HG02938 (cell line): ENCODE data around the gene COL20A1.

ENCODE experiments used
- ATAC-seq: cut with Tn5 transposase; IDR thresholded peaks from one replicate; pipeline ENCODE4 v1.9.1; 2021; ENCODE audit warnings: mild to moderate bottlenecking, moderate library complexity; ENCODE audit not compliant: unreplicated experiment

COL20A1 gene

DNA sequence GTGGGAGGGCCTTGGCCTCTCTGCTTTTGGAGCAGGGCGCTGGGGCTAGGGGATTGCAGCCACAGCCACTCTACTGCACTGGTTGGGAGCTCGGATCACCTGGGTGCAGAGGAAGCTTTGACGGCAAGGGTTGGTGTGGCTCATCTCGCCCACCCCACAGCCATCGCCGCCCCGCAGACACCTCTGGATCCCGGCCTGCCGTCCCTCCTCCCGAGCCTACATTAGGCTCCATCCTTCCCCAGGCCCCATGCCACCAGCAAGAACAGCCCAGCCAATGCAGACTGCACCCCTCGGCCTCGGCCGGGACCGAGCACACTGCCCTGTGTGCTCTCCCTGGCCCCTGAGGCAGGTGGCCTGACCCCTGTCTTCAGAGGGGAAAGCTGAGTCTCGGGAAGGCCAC, 32.5 kb upstream of the COL20A1 start:
- no peak for ATAC-seq

GRCh38 chr20:63261060-63261794, 31.8 kb upstream of the COL20A1 start:
- no peak for ATAC-seq

DNA sequence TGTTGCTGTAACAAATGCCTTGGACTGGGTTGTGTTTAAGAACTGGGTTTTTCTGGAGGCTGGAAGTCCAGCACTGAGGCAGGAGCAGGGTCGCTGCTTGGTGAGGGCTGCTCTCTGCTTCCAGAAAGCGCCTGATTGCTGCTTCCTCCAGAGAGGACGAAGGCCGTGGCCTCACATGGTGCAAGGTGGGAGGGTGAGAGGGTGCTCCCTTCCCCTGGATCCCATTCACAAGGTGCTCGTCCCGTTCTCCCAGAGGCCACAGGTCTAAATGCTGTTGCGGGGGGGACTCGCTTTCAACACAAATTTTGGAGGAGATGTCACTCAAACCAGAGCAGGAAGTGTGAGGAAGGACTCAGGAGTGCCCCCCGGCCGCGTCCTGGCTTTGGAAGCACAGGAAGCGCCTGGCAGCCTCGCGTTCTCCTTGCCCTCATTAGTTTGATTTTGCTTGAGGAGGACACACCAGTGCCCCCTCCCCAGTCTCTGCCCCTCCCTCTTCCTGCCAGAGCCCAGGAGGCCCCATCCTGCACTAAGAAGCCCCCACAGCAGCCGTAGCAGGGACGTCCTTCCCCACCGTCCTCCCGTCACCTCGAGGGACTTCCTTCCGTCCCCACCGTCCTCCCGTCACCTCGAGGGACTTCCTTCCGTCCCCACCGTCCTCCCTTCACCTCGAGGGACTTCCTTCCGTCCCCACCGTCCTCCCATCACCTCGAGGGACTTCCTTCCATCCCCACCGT, 31.0 kb upstream of the COL20A1 start:
- no peak for ATAC-seq

- ATAC-seq = no peak
Measured at GRCh38 chr20:63262836-63263235, 30.1 kb upstream of the COL20A1 start.

- no peak for ATAC-seq
Measured at GRCh38 chr20:63264000-63264399, 29.0 kb upstream of the COL20A1 start.

DNA sequence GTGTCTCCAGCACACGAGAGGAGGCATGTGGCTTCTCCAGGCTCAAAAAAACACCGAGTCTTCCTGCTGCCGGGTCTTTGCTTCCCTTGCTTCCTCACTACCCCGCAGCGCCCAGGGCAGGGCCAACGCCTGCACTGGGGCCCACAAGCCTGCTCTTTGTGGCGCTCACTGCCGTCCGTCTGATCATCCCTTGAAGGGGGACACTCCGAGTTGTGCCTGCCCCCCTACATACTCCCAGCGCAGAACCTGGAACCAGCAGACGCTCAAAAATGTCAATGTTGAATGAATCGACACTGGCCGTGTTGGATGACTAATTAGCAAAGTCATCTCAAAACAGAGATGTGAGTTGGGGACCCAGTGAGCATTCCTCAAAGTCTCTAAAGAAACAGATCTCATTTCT, 28.5 kb upstream of the COL20A1 start:
- ATAC-seq = no peak

- ATAC-seq = no peak
Measured at GRCh38 chr20:63265891-63266515, 27.0 kb upstream of the COL20A1 start.

GRCh38 chr20:63267691-63268090, 25.3 kb upstream of the COL20A1 start:
- ATAC-seq = no peak

- no peak for ATAC-seq
Measured at GRCh38 chr20:63268256-63268655, 24.7 kb upstream of the COL20A1 start.

DNA sequence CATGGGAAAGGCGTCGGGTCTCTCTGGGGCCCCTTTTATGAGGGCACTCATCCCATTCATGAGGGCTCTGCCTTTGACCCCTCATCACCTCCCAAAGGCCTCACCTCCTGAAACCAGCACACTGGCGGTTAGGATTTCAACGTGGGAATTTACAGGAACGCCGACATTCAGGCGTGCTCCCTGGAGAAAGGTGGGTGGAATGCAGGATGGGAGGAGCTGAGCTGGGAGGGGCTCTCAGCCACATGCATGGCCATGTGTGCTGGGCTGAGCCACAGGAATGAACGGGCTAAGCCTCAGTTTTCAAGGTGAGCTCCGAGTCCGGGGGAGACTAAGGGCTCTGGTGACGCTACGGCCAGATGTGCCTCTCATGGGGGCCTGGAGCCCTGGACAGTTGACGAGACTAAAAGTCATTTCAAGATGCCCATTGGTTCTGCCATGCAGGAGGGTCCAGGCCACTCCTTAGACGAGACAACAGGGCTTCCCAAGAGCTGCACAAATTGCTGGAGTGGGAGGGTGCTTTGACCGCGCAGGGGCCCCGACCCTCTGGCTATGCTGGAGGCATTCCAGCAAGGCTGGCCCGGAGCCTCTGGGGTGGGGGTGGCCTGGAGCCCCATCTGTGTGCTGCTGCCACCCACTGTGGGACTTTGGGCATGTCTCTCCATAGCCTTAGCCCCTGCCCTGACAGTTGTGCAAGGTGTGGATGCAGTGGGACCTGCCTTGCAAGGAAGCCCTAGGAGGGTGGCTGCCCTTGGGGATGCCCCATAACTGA, 24.1 kb upstream of the COL20A1 start:
- ATAC-seq = no peak

DNA sequence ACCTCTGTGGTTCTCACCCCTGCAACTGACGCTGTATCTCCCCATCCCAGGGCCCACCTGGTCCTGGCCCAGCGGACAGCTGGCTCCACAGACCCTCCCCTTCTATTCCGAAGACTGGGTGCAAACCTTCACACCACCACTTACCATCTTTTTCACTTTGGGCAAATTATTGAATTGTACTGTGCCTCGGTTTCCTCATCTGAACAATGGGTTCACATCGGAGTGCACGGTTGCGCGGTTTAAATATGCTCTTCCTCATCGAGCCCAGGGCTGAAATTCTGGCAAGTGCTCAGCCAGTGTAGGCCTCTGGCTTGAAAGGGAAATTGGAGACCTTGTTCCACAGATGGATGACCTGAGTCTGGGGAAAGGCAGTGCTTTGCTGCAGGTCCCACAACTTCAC, 23.3 kb upstream of the COL20A1 start:
- no peak for ATAC-seq

DNA sequence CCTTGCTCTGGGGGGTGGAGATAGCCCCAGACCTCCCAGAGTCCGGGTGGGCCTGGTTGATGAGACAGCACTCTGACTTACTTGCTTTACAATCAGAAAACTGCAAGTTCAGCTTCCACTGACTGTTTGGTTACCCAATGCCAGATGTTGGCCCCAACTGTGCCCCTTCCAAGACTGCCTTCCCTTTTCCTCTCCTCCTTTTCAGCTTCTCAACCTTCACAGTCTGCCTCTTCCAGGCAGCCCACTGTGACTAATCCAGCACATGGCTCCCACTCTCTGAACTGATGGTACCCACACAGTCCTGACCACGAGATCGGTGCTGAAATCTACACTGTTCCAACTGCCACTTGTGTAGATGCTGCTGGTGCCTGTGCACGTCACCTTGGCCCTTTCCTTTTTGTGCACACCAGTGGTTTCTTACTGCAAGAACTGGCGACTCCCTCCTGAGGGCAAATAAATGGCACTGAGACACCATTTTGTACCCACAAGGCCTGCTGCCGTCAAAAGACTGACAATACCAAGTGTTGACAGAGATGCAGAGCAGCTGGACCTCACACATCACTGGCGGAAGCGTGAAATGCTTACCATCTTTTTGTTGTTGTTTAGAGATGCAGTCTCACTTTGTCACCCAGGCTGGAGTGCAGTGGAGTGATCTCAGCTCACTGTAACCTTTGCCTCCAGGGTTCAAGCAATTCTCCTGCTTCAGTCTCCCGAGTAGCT, 22.2 kb upstream of the COL20A1 start:
- ATAC-seq = no peak

DNA sequence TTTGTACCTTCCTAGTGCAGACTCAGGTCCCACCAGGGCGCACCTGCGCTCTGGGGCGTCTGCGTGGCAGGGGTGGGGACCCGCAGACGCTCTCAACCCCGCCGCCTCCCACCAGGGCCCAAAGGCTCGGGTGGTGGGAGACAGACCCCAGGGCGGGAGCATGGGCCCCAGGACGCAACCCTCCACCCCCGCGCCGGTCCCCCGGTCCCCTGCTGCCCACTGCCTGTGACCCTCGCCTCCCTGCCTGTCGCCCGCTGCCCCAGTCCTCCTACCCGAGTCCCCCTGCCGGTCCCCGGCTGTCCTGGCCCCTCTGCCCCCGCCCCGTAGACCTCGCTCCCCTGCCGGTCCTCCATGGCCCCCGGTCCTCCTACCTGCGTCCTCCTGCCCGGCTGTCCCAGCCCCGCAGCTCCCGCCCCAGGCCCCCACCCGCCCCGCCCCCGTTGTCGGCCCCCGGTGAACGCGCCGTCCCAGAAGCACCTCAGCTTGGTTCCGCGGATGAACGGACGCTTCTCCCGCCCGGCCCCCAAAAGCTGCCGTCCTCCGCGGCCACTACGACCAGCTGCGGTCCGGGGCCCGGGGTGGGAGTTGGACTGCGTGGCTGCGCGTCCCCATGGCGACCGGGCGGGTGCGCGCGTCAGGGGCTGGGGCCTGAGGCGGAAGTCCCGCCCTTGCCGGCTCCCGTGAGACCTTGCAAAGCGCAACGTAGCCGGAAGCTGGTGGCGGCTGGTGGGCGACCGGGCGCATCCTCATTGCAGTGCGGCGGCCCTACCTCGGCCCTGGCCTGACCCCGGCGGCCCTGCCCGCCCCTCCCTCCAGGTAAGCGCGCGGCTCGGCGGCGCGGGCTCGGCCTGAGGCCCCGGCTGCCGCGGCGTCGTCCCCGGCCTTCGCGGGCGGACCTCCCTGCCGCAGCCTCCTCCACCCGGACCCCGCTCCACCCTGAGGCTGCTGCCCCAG, 20.6 kb upstream of the COL20A1 start, which contains the start of gene ARFGAP1:
Gene ARFGAP1, plus strand, starts transcription at position 709 of the 954 bp plus-strand sequence. CDS start 2,768 bp downstream, outside the sequence.
- ATAC-seq = peak; percentile 75

DNA sequence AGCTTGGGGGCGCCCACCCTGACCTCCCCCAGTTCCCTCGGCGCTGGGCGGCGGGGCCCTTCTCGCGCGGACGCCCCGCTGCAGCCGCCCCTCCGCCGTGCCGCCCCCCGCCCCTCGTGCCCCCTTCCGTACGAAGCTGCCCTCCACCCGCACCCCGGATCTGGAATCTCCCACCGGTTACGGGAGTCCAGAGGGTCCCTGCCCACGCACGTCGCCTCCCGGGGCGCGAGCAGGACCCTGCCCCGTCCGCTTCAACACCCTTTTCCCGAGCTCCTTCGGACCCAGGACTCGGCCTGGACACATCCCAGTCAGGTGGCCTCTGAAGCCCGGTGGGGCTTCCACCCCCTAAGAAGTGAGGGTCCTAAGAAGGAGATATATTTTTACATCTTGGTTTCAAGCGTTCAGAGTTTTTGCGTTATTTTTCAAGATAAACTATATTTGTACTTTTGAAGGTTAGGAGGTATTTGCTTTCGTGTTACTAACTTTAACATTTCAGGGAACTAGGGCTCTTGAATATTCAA, 19.9 kb upstream of the COL20A1 start:
- ATAC-seq = no peak

DNA sequence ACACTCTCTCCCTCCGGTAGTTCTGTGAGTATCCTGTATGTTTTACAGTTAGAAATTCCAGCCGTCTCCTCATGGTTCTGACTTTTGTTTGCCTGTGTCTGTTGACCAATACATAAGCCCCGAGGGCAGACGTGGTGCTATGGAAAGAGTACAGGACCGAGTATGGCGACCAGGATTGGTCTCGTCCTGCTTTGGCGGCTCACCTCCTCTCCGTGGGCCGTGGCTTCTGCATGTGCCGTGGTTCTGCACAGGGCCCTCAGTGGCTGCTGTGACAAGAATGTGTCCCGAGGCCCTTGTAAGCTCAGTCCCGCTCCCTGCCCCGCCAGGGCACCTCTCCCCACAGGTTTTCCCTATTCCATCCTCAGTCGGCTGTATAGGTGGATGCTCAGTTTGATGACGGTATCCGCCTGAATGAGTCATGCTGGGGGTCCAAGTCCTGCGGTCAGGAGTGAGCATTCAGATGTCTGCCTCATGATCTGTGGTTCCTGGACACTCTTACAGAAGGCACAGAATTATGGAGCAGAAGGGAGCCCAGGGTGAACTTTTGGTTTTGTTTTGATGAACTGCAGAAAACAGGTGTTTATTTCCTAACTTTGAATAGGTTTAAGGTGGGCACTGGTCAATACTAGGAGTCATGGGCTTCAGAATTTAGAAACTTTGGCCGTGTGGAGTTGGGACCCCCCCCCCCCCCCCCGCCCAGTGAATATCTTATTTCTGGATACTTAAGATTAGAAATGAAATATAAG, 19.2 kb upstream of the COL20A1 start:
- no peak for ATAC-seq

- ATAC-seq = no peak
Measured at GRCh38 chr20:63274381-63275228, 18.4 kb upstream of the COL20A1 start.

GRCh38 chr20:63275825-63276224, 17.2 kb upstream of the COL20A1 start:
- no peak for ATAC-seq

DNA sequence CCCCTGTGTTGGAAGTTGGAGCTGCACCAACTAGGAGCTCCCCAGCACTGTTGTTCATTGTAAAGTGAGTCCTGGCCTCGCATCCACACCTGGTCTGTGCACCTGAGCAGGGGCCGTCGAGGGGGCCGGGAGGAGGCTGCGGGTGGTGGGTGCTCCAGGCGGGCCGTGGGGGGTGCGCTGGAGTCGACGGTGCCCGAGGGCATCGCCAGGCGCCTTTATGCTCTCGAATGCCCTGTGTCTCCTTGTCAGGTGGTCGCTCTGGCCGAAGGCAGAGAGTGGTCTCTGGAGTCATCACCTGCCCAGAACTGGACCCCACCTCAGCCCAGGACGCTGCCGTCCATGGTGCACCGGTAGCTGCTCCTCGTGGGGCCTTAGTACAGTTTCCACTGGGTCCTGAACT, 16.0 kb upstream of the COL20A1 start:
- no peak for ATAC-seq
